IMR-90 (cell line): ENCODE measurements around the gene EEF1B2. TPM values are rescaled to one million over a fixed set of nuclear protein-coding genes. Genes with fewer than 3 reads are reported as not detected.

Experiments
- ATAC-seq: fragments of 200-7000 bp; cut with Tn5 transposase; 2 replicates; pipeline ENCODE4 v1.9.1; 2020; ENCODE audit warnings: low read depth, mild to moderate bottlenecking, moderate library complexity
- BruUV-seq: library from RNA; stranded (reverse); fragments of 400-500 nt; replicated peaks from 2 replicates; lab custom pipeline; 2021; lab: Mats Ljungman, UMichigan
- CTCF ChIA-PET: fragments of 300-600 bp; formaldehyde crosslinking; extraction: SDS; loops from one replicate; lab custom pipeline; 2021; ENCODE audit warnings: antibody characterized with exemption; lab: Yijun Ruan, JAX
- POLR2A ChIA-PET: fragments of 300-600 bp; sonication (Branson Sonifier 250); formaldehyde crosslinking; loops from one replicate; lab custom pipeline; 2022; ENCODE audit warnings: antibody characterized with exemption; ENCODE audit not compliant: unreplicated experiment; lab: Charles Lee
- DNase-seq: peaks from one replicate; pipeline ENCODE4 v3.0.0; 2013
- H2AFZ ChIP-seq: replicated peaks from 2 replicates; pipeline ENCODE3; 2013; ENCODE audit warnings: low read length, mild to moderate bottlenecking; ENCODE audit not compliant: poor library complexity
- H2AK5ac ChIP-seq: 2 replicates; pipeline ENCODE4 v1.6.1; 2013; ENCODE audit warnings: low read depth, low read length, inconsistent platforms
- H2AK9ac ChIP-seq: replicated peaks from 2 replicates; pipeline ENCODE3; 2013; ENCODE audit warnings: mild to moderate bottlenecking, low read depth, low read length, moderate library complexity; ENCODE audit not compliant: poor library complexity
- H2BK120ac ChIP-seq: 2 replicates; pipeline ENCODE4 v1.6.1; 2013; ENCODE audit warnings: low read depth, low read length, inconsistent platforms
- H2BK15ac ChIP-seq: 3 replicates; pipeline ENCODE4 v1.6.1; 2013; ENCODE audit warnings: low read depth, low read length, inconsistent platforms
- H2BK20ac ChIP-seq: 2 replicates; pipeline ENCODE4 v1.6.1; 2013; ENCODE audit warnings: low read depth, mild to moderate bottlenecking, inconsistent platforms, low read length, moderate library complexity
- H2BK5ac ChIP-seq: 2 replicates; pipeline ENCODE4 v1.6.1; 2013; ENCODE audit warnings: mild to moderate bottlenecking, low read depth, low read length, inconsistent platforms; ENCODE audit not compliant: poor library complexity, severe bottlenecking
- H3K14ac ChIP-seq: replicated peaks from 2 replicates; pipeline ENCODE4 v1.6.1; 2013; ENCODE audit warnings: low read depth, low read length, inconsistent platforms
- H3K18ac ChIP-seq: 2 replicates; pipeline ENCODE4 v1.6.1; 2013; ENCODE audit warnings: low read depth, low read length, control low read depth
- H3K23ac ChIP-seq: 2 replicates; pipeline ENCODE4 v1.6.1; 2013; ENCODE audit warnings: low read depth, low read length, inconsistent platforms
- H3K27ac ChIP-seq: 2 replicates; pipeline ENCODE4 v1.5.1; 2013; ENCODE audit warnings: mild to moderate bottlenecking, control low read depth, low read length; ENCODE audit not compliant: insufficient read depth
- H3K27me3 ChIP-seq: 2 replicates; pipeline ENCODE4 v1.6.1; 2013; ENCODE audit warnings: low read length; ENCODE audit not compliant: control insufficient read depth, insufficient read depth
- H3K36me3 ChIP-seq: 2 replicates; pipeline ENCODE4 v1.6.1; 2013; ENCODE audit warnings: low read length, mixed read lengths; ENCODE audit not compliant: control insufficient read depth, insufficient read depth
- H3K4ac ChIP-seq: 2 replicates; pipeline ENCODE4 v1.6.1; 2013; ENCODE audit warnings: low read depth, low read length, inconsistent platforms
- H3K4me1 ChIP-seq: 2 replicates; pipeline ENCODE4 v1.6.1; 2013; ENCODE audit warnings: low read length, mixed read lengths; ENCODE audit not compliant: control insufficient read depth, insufficient read depth
- H3K4me2 ChIP-seq: 2 replicates; pipeline ENCODE4 v1.6.1; 2013; ENCODE audit warnings: low read depth, mild to moderate bottlenecking, control low read depth, low read length, moderate library complexity
- H3K4me3 ChIP-seq: 2 replicates; pipeline ENCODE4 v1.5.1; 2013; ENCODE audit warnings: low read depth, mild to moderate bottlenecking, control low read depth, low read length, moderate library complexity; ENCODE audit not compliant: insufficient read depth
- H3K56ac ChIP-seq: 2 replicates; pipeline ENCODE4 v1.6.1; 2013; ENCODE audit warnings: low read length, inconsistent platforms; ENCODE audit not compliant: insufficient read depth; ENCODE audit errors: extremely low read depth
- H3K79me1 ChIP-seq, 2 experiments: 2 replicates each; pipeline ENCODE4 v1.6.1; 2013; ENCODE audit warnings: low read length in 2 of 2, inconsistent platforms in 1 of 2, low read depth in 1 of 2
- H3K9ac ChIP-seq: 2 replicates; pipeline ENCODE4 v1.6.1; 2013; ENCODE audit warnings: low read depth, low read length, control low read depth
- H3K9me1 ChIP-seq: 2 replicates; pipeline ENCODE4 v1.6.1; 2013; ENCODE audit warnings: low read length, inconsistent platforms; ENCODE audit not compliant: insufficient read depth
- H3K9me3 ChIP-seq: 2 replicates; pipeline ENCODE4 v1.6.1; 2013; ENCODE audit warnings: low read length; ENCODE audit not compliant: control insufficient read depth, insufficient read depth
- H4K20me1 ChIP-seq: 2 replicates; pipeline ENCODE4 v1.6.1; 2013; ENCODE audit warnings: low read length, inconsistent platforms; ENCODE audit not compliant: insufficient read depth
- H4K5ac ChIP-seq: 2 replicates; pipeline ENCODE4 v1.6.1; 2013; ENCODE audit warnings: mild to moderate bottlenecking, low read depth, low read length, control low read depth
- H4K8ac ChIP-seq, 2 experiments: 2 replicates each; pipeline ENCODE4 v1.6.1; 2013; ENCODE audit warnings: low read depth in 2 of 2, low read length in 2 of 2, control low read depth in 1 of 2, inconsistent platforms in 1 of 2
- H4K91ac ChIP-seq: 2 replicates; pipeline ENCODE4 v1.6.1; 2013; ENCODE audit warnings: low read depth, low read length, inconsistent platforms; ENCODE audit not compliant: insufficient read depth
- RCOR1 ChIP-seq: IDR thresholded peaks from 2 replicates; pipeline ENCODE4 v1.6.1; 2012; ENCODE audit warnings: mild to moderate bottlenecking, low read length, improper control_type of control experiment; ENCODE audit not compliant: insufficient replicate concordance
- RFX5 ChIP-seq: IDR thresholded peaks from 2 replicates; pipeline ENCODE4 v1.8.0; 2012; ENCODE audit warnings: low read depth, mild to moderate bottlenecking, low read length, moderate library complexity
- SMC3 ChIP-seq: fragments of 150-350 bp; IDR thresholded peaks from 2 replicates; pipeline ENCODE4 v1.6.1; 2016; ENCODE audit warnings: low read depth, mild to moderate bottlenecking, antibody characterized with exemption, low read length, moderate library complexity
- WGBS, 2 experiments: methylation state at CpG; one replicate each; pipeline versions ENCODE4 v1.1.5 to v1.1.7; 2013; ENCODE audit warnings: missing lambda C conversion rate in 2 of 2; ENCODE audit not compliant: insufficient read length in 1 of 2; ENCODE audit errors: extremely low coverage in 2 of 2; 5-methylcytosine and 5-hydroxymethylcytosine counted together
- dilution Hi-C: fragments of 300-500 bp; cut with HindIII; formaldehyde crosslinking; loops from one replicate; pipeline ENCODE4 v1.14.3; 2018; ENCODE audit warnings: low sequenced_read_pairs; ENCODE audit not compliant: unreplicated experiment
- in situ Hi-C: fragments of 300-500 bp; cut with MboI; formaldehyde crosslinking; loops from 3 replicates; pipeline ENCODE4 v1.14.3; 2019; ENCODE audit warnings: low sequenced_read_pairs, inconsistent platforms, mixed read lengths
- intact Hi-C: fragments of 100-400 bp; cut with micrococcal nuclease; formaldehyde crosslinking; loops from 2 replicates; pipeline ENCODE4 v1.10.0; 2022
- polyA plus RNA-seq, 3 experiments: library from polyadenylated mRNA; depleted of rRNA; stranded (reverse); fragments of >200 nt; gene quantifications; 2 replicates each; pipeline ENCODE4 v1.2.3, GENCODE V29; 2012; ENCODE audit warnings: low replicate concordance in 1 of 3
- total RNA-seq: library from RNA; depleted of rRNA; stranded (reverse); fragments of >200 nt; gene quantifications from 2 replicates; pipeline ENCODE4 v1.2.3, GENCODE V29; 2012

Gene EEF1B2
- total and polyA plus RNA-seq, 2 of the 4 experiments (the other 2 are of a cell fraction) = 574 to 751 TPM

DNA sequence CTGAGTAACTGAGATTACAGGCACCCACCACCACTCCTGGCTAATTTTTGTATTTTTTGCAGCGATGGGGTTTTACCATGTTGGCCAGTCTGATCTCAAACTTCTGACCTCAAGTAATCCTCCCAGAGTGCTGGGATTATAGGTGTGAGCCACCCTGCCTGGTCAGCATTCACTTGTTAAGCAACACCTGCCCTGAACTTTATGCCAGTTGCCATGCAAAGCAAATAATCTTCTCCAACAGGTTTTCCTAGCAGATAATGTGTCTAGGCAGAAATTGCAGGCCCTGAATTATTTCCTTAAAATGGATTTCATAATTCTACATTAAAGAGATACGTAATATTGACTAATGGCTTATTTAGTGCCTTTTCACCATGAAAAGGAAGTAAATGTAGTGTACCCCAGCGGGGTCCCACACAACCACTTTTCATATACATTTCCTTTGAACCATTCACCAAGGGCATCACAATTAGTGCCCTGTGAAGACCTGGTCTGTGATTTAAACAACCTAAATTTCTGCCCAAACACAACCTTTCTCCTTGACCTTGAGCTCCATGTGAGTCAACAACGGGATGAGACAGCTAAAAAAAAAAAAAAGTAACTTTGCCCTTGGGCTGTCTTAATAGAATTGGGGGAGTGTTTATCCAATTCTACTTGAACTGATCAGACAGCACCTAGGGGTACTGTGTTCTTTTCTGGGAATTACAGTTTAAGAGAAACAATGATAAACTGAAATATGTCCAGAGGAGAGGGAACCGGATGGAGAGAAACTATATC, 41.6 kb downstream of the EEF1B2 start:
- H3K14ac ChIP-seq = no peak overlapping the region
- no peak overlapping the region for H2AK5ac ChIP-seq
- H4K20me1 ChIP-seq = no peaks in the 10 kb centered on the region
- no peaks in the 10 kb centered on the region for H3K36me3 ChIP-seq
- ATAC-seq (no peak), DNase-seq (no peak)
- no peaks in the 10 kb centered on the region for H3K4me1 ChIP-seq
- no peaks in the 10 kb centered on the region; the same call in none of the 2 replicates for H3K27me3 ChIP-seq
- no peak overlapping the region for H3K9ac ChIP-seq
- no peak overlapping the region for H4K5ac ChIP-seq
- H3K79me1 ChIP-seq = no peaks in the 10 kb centered on the region
- POLR2A ChIA-PET = interaction anchor here (0.6 kb wide), 1 partner anchor 26 kb away, joined by 3 read pairs; no protein-coding TSS in a partner anchor
- H2AK9ac ChIP-seq = no peak overlapping the region
- intact Hi-C loops (no loop called here), dilution Hi-C loops (no loop called here), in situ Hi-C loops (no loop called here)
- H3K18ac ChIP-seq = no peak overlapping the region
- no peak overlapping the region for H2BK15ac ChIP-seq
- no peak for TF ChIP-seq RFX5
- no peak for TF ChIP-seq SMC3
- TF ChIP-seq RCOR1 = no peak
- no peak overlapping the region for H3K56ac ChIP-seq
- H3K9me1 ChIP-seq = no peaks in the 10 kb centered on the region
- H3K23ac ChIP-seq = no peak overlapping the region
- H3K4me2 ChIP-seq = no peak overlapping the region
- no peaks in the 10 kb centered on the region for H3K9me3 ChIP-seq
- H2AFZ ChIP-seq = no peak overlapping the region
- H3K4ac ChIP-seq = no peak overlapping the region
- H2BK20ac ChIP-seq = no peak overlapping the region
- no TSS peak for BruUV-seq
- H3K4me3 ChIP-seq = no peak overlapping the region
- H4K91ac ChIP-seq = no peak overlapping the region
- no peak overlapping the region for H3K27ac ChIP-seq
- 40% methylated on average over 1 of the region's 5 CpGs; no CpG with 5 or more reads in 1 of the 2 experiments for WGBS, 2 experiments
- H4K8ac ChIP-seq = no peak overlapping the region
- no peak overlapping the region for H2BK120ac ChIP-seq
- H2BK5ac ChIP-seq = no peak overlapping the region
- CTCF ChIA-PET = interaction anchor here (1.0 kb wide), 1 partner anchor 26 kb away, joined by 4 read pairs; no protein-coding TSS in a partner anchor
